ENCODE results near the gene SYT5. TPM values are rescaled to one million over a fixed set of nuclear protein-coding genes. Genes with fewer than 3 reads are reported as not detected.
A peak's percentile ranks its signal among the peaks of the same experiment; 100 is the strongest.
"Not testable (repeated sequence)": the region's sequence is repeated elsewhere in the genome, so short reads cannot be mapped to it uniquely, and the experiment has no call there.

Gene SYT5
- 1 to 10 TPM in 1 of 2 donors, under 1 TPM in 1; 0.44 to 1.9 TPM for total RNA-seq

DNA sequence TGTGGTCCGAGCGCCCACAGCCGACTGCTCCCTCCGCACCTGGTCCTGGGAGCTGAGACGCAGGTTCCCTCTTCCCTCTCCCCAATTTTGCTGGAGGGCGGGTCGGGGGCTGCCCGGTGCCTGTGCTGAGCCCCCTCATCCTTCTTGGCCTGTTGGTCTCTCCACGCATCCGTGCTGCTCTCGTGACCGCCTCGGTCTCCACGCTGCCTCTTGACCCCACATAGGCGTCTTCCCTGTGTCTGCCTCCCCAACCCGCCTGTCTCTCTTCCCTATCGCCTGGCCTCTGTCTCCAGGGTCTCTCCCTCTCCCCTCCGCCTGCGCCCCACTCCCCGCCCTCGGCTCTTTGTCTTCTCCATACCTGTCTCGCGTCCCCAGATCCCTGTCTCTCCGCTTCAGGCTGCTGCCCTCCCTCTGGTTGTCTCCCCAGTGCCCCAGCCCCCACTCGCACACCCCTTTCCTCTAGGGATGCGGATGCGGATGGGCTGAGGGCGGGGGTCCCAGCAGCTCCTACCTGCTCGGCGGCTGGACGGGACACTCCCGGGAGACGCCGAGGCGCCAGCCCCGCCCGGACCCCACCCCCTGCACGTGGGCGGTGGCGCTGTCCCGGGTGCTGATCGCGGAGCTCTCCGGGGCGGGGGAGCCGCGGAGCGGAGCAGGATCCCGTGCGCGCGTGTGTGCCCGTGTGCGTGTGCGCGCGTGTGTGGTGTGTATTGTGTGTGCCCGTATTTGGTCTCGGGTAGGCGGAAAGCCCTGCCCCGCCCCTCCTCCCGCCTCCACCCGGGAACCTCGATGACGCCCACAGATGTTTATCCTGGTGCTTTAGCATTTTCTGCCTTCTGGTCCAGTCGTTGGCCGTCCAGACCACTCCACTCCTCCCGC is at the start of gene SYT5:
Gene SYT5 (minus strand): TSS at position 684 of the 879 bp plus-strand sequence. CDS start 1,248 bp downstream, outside the sequence.
- ATAC-seq (replicated peaks in 1 of 2) (peak; percentile 55 to 62), DNase-seq (peak; percentile 72 to 80)
- Mint-ChIP-seq H3K27me3 (ENCODE audit: low read depth) (peaks cover 68% of the 10 kb centered on the region), H3K4me3 (peak within 1 kb of the TSS; percentile 70 to 84), H3K27ac (no peak within 1 kb of the TSS), H3K4me1 (ENCODE audit: low read depth) (peaks cover 19% of the 10 kb centered on the region), H3K9me3 (no peaks in the 10 kb centered on the region), H3K36me3 (ENCODE audit: insufficient read depth in 2 of 2) (peaks cover 0 to 3% of the 10 kb centered on the region in 2 donors)

DNA sequence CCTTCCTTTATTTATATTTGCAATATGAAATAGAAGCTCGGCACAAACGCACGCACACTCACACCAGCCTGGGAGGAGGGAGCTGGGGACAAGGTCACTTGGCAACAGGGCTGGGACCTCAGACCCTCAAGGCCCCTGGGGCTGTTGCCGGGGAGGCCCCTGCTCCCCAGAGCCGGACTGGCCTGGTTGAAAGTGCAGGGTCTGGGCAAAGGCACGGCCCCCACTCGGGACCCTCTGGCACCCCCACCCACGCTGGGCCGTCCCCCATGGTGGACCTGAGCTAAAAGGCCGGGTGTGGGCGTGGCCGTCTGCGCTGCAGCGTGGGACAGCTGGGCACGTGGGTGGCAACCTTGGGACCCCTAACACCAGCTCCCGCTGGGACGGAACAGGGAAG is 49.7 kb upstream of the SYT5 start:
- no peak overlapping the region for H3K4me3 Mint-ChIP-seq
- H3K27ac Mint-ChIP-seq: no peak overlapping the region
- H3K27me3 Mint-ChIP-seq (ENCODE audit: low read depth): no peaks in the 10 kb centered on the region
- DNase-seq (no peak), ATAC-seq (replicated peaks in 1 of 2) (no peak)
- peaks cover 7 to 14% of the 10 kb centered on the region in 2 donors for H3K36me3 Mint-ChIP-seq (ENCODE audit: insufficient read depth in 2 of 2)
- no peaks in the 10 kb centered on the region for H3K9me3 Mint-ChIP-seq
- H3K4me1 Mint-ChIP-seq (ENCODE audit: low read depth): no peaks in the 10 kb centered on the region

DNA sequence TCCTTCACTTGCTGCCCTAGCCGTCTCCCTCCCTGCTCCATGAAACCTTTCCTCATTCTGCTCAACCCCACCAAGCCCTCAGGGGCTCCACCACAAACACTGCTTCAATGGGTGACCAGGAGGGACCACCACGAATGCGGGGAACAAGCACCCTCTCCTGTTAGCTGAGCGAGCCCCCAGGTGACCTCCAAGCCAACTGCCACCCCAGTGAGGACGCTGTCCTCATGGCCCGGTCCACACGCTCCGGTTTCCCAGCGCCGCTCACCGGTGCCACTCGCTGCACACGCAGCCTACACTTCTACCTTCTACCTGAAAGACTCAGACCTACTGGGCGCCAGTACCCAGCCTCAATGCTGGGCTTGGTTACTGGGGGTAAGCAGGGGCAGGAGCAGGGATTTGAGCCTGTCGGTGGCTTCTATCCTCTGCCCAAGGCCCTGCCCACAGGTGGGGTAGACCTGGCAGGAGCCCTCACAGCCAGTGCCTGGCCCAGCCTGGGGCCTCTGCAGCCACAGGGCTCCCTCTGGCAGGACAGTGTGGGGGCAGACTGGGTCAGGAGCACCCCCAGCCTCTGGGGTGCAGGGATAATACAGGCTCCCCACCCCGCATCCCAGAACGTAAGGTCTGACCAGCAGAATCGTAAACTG is 49.2 kb upstream of the SYT5 start:
- no peaks in the 10 kb centered on the region for H3K27me3 Mint-ChIP-seq (ENCODE audit: low read depth)
- no peaks in the 10 kb centered on the region for H3K4me1 Mint-ChIP-seq (ENCODE audit: low read depth)
- ATAC-seq (replicated peaks in 1 of 2): no peak
- H3K4me3 Mint-ChIP-seq: no peak overlapping the region
- H3K27ac Mint-ChIP-seq: no peak overlapping the region
- DNase-seq: no peak
- no peaks in the 10 kb centered on the region for H3K9me3 Mint-ChIP-seq
- H3K36me3 Mint-ChIP-seq (ENCODE audit: insufficient read depth in 2 of 2): peaks cover 4 to 12% of the 10 kb centered on the region in 2 donors

DNA sequence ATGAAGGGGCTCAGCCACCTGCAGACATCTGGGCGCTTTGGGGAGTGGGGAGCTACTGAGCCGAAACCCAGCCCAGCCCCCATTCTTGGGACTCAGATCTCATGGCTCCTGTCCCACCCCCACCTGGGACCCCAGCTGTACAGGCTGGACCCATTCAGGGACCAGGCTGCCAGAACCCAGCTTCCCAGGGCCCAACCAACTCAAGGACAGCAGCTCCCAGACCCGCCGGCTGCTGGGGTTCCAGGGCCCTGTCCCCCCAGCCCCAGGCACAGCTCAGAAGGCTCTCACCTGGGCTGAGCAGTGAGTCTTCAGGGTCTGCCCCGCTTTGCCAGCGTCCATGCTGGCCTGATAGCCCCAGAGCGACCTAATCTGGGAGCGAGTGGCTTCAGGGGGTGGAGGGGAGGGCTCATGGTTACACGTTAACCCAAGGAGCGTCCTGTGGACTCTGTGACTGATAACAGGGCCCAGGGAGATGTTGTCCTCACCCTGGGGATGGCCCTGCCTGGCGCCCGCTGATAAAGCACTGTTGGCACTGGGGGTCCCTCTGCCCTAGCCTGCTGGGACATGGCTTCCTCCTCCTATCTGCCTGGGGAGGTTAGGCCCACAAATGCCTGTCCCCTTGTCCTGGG is 48.4 kb upstream of the SYT5 start, which contains the start of gene TMEM86B:
Gene TMEM86B (minus strand): TSS at position 361 of the 629 bp plus-strand sequence. CDS start 22 bp downstream, at position 339.
- no peaks in the 10 kb centered on the region for H3K4me1 Mint-ChIP-seq (ENCODE audit: low read depth)
- H3K36me3 Mint-ChIP-seq (ENCODE audit: insufficient read depth in 2 of 2): peaks cover 4 to 10% of the 10 kb centered on the region in 2 donors
- no peak within 1 kb of the TSS for H3K4me3 Mint-ChIP-seq
- no peak within 1 kb of the TSS for H3K27ac Mint-ChIP-seq
- no peak for ATAC-seq (replicated peaks in 1 of 2)
- no peaks in the 10 kb centered on the region for H3K9me3 Mint-ChIP-seq
- no peaks in the 10 kb centered on the region for H3K27me3 Mint-ChIP-seq (ENCODE audit: low read depth)
- no peak for DNase-seq

GRCh38 chr19:55228015-55228391 is 47.9 kb upstream of the SYT5 start:
- Mint-ChIP-seq H3K4me1 (ENCODE audit: low read depth) (no peaks in the 10 kb centered on the region), H3K9me3 (no peaks in the 10 kb centered on the region), H3K36me3 (ENCODE audit: insufficient read depth in 2 of 2) (peaks cover 4 to 11% of the 10 kb centered on the region in 2 donors), H3K4me3 (no peak overlapping the region), H3K27ac (no peak overlapping the region), H3K27me3 (ENCODE audit: low read depth) (no peaks in the 10 kb centered on the region)
- DNase-seq: no peak
- ATAC-seq (replicated peaks in 1 of 2): no peak

DNA sequence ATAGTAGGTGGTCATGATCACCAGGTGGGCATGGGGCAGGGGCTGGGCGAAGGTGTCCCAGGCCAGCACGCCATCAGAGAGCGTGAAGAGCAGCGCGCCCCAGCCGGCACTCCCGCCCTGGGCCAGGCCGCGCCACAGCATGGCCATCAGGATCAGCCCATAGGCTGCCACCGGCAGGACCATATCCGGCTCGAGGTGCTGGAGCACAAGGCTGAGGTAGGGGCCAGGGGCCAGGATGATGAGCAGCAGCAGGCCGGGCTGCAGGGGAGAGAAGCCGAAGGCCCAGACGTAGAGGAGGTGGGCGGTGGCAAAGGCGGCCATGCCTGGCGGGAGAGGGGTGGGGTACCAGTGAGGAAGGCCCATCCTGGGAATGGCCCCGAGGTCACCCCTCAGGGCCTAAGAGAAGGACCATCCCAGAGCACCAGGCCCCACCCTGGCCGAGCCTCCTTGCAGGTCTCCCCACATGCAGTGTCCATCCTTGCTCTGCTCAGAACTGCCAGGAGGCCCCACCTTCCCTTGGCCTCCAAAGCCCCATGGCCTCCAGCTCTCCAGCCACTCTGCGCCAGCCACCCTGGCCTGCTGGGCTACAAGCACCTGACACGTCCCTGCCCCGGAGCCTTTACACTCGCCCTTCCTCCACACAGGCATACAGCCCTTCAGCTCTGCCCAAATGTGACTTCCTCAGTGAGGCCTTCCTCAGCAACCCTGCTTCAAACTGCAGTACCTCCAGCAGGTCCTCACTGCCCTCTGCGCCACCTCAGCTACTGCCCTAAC is 47.3 kb upstream of the SYT5 start:
- H3K36me3 Mint-ChIP-seq (ENCODE audit: insufficient read depth in 2 of 2): peaks cover 4 to 11% of the 10 kb centered on the region in 2 donors
- no peaks in the 10 kb centered on the region for H3K4me1 Mint-ChIP-seq (ENCODE audit: low read depth)
- H3K27ac Mint-ChIP-seq: no peak overlapping the region
- no peaks in the 10 kb centered on the region for H3K27me3 Mint-ChIP-seq (ENCODE audit: low read depth)
- no peak for ATAC-seq (replicated peaks in 1 of 2)
- no peak overlapping the region for H3K4me3 Mint-ChIP-seq
- no peak for DNase-seq
- no peaks in the 10 kb centered on the region for H3K9me3 Mint-ChIP-seq

- no peaks in the 10 kb centered on the region for H3K4me1 Mint-ChIP-seq (ENCODE audit: low read depth)
- H3K27me3 Mint-ChIP-seq (ENCODE audit: low read depth): no peaks in the 10 kb centered on the region
- H3K36me3 Mint-ChIP-seq (ENCODE audit: insufficient read depth in 2 of 2): peaks cover 2 to 10% of the 10 kb centered on the region in 2 donors
- no peak overlapping the region for H3K4me3 Mint-ChIP-seq
- DNase-seq (no peak), ATAC-seq (replicated peaks in 1 of 2) (no peak)
- no peak overlapping the region for H3K27ac Mint-ChIP-seq
- no peaks in the 10 kb centered on the region for H3K9me3 Mint-ChIP-seq
Observed at GRCh38 chr19:55226788-55227187, 46.7 kb upstream of the SYT5 start.

- no peak for ATAC-seq (replicated peaks in 1 of 2)
- no peak for DNase-seq
- Mint-ChIP-seq H3K4me1 (ENCODE audit: low read depth) (no peaks in the 10 kb centered on the region), H3K36me3 (ENCODE audit: insufficient read depth in 2 of 2) (peaks cover 5 to 12% of the 10 kb centered on the region in 2 donors), H3K27ac (no peak overlapping the region), H3K27me3 (ENCODE audit: low read depth) (no peaks in the 10 kb centered on the region), H3K4me3 (no peak overlapping the region), H3K9me3 (peaks cover 0 to 2% of the 10 kb centered on the region in 2 donors)
Observed at GRCh38 chr19:55226273-55226672, 46.2 kb upstream of the SYT5 start.

DNA sequence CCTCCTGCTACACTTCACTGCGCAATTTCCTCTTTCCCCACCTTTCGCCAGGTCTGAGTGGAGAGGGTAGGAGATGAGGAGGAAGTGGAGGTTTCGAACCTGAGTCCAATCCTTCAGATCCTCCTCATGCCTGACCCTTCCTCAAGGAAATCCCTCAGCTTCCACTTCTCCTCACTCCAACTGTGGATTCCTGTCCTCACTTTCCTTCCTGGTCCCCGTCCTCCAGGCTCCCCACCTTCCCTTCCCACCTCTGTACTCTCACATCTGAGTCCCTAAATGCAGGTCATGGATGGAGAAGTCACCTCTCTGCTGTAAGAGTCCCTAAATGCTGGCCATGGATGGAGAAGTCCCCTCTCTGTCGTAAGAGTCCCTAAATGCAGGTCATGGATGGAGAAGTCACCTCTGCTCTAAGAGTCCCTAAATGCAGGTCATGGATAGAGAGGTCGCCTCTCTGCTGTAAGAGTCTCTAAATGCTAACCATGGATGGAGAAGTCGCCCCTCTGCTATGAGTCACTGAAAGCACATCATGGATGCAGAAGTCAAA is 45.4 kb upstream of the SYT5 start:
- H3K27ac Mint-ChIP-seq: no peak overlapping the region
- H3K9me3 Mint-ChIP-seq: peaks cover 2 to 4% of the 10 kb centered on the region in 2 donors
- H3K27me3 Mint-ChIP-seq (ENCODE audit: low read depth): no peaks in the 10 kb centered on the region
- H3K36me3 Mint-ChIP-seq (ENCODE audit: insufficient read depth in 2 of 2): peaks cover 5 to 14% of the 10 kb centered on the region in 2 donors
- ATAC-seq (replicated peaks in 1 of 2): no peak
- no peak for DNase-seq
- H3K4me1 Mint-ChIP-seq (ENCODE audit: low read depth): no peaks in the 10 kb centered on the region
- no peak overlapping the region for H3K4me3 Mint-ChIP-seq

- H3K27me3 Mint-ChIP-seq (ENCODE audit: low read depth); ATAC-seq (replicated peaks in 1 of 2); H3K4me3 Mint-ChIP-seq; H3K4me1 Mint-ChIP-seq (ENCODE audit: low read depth); H3K9me3 Mint-ChIP-seq; H3K27ac Mint-ChIP-seq; DNase-seq: not testable (repeated sequence)
- H3K36me3 Mint-ChIP-seq (ENCODE audit: insufficient read depth in 2 of 2): peaks cover 5 to 14% of the 10 kb centered on the region in 2 donors
Observed at GRCh38 chr19:55224679-55225414, 44.8 kb upstream of the SYT5 start.

DNA sequence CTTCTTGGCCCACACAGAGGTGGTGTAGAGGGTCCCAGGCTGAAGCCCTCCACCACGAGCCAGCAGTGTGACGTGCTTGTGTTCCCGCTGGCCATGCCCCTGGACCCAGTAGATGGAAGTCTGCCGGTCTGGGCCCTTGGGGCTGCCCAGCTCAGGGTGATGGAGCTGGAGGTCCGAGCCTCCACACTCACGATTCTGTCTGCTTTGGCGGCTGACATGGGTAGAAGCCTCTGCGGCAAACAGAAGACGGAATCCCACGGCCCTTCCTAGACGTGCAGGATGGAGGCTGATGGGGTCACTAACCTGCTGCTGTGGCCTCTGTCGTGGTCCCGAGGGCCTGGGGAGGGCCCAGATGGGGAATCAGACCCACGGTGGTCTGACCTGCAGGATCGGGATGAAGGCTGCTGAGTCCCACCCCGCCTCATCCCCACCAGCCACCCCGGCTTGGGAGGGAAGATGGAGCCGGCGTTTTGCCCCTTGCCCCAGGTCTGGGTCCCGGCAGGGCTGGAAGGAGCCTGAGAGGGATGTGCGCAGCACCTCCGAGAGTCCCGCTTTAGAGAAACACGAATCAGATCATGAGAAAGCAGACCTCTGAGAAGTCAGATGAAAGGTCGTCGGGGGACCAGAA is 44.1 kb upstream of the SYT5 start:
- no peak overlapping the region for H3K4me3 Mint-ChIP-seq

More for the DNA sequence above, 44.1 kb upstream of the SYT5 start:
- DNase-seq (no peak), ATAC-seq (replicated peaks in 1 of 2) (no peak)
- no peak overlapping the region for H3K27ac Mint-ChIP-seq
- no peaks in the 10 kb centered on the region for H3K27me3 Mint-ChIP-seq (ENCODE audit: low read depth)
- H3K4me1 Mint-ChIP-seq (ENCODE audit: low read depth): no peaks in the 10 kb centered on the region
- H3K9me3 Mint-ChIP-seq: peaks cover 4 to 5% of the 10 kb centered on the region in 2 donors
- peaks cover 5 to 14% of the 10 kb centered on the region in 2 donors for H3K36me3 Mint-ChIP-seq (ENCODE audit: insufficient read depth in 2 of 2)
